K562 (cell line): Measurements from ENCODE around the gene P2RY4. TPM values are rescaled to one million over a fixed set of nuclear protein-coding genes. Genes with fewer than 3 reads are reported as not detected.

Experiments used
- ATAC-seq: fragments of 200-7000 bp; cut with Tn5 transposase; 3 replicates; pipeline ENCODE4 v1.9.1; 2020; ENCODE audit warnings: moderate library complexity
- BruUV-seq: library from RNA; stranded (reverse); fragments of 400-500 nt; replicated peaks from 2 replicates; lab custom pipeline; 2021; lab: Mats Ljungman, UMichigan
- CTCF ChIA-PET: fragments of 300-600 bp; formaldehyde crosslinking; extraction: SDS; loops from one replicate; lab custom pipeline; 2021; ENCODE audit warnings: low intra/inter-chr PET ratio; lab: Yijun Ruan, JAX
- POLR2A ChIA-PET: fragments of 300-600, 350-650 bp; sonication (Branson Sonifier 250); formaldehyde crosslinking; extraction: SDS; loops from one replicate; lab custom pipeline; 2021; ENCODE audit warnings: antibody characterized with exemption, inconsistent platforms; lab: Yijun Ruan, JAX
- DNase-seq, 4 experiments: peaks; one replicate each; pipeline versions ENCODE4 v3.0.0 to v3.0.0-alpha.2; 2011 to 2018; ENCODE audit warnings: low spot score in 3 of 4, mixed read lengths in 3 of 4; ENCODE audit errors: extremely low read depth in 1 of 4
- FAIRE-seq: peaks from 2 replicates; lab custom pipeline; 2011; peaks lifted over from hg19 to GRCh38; lab: Jason Lieb, UNC
- H2AFZ ChIP-seq: 2 replicates; pipeline ENCODE4 v1.6.0; 2011; ENCODE audit warnings: low read depth, low read length, control low read depth, inconsistent platforms
- H3K27ac ChIP-seq: fragments of 200-600 bp; 3 replicates; pipeline ENCODE4 v1.8.0; 2011; ENCODE audit warnings: low read depth, mild to moderate bottlenecking, control low read depth, inconsistent platforms, low read length, moderate library complexity, mixed read lengths; ENCODE audit errors: extremely low read depth
- H3K27me3 ChIP-seq, 2 experiments: fragments of 300-600 bp in 1 of 2; 2 replicates in 1 of 2; 3 replicates in 1 of 2; pipeline versions ENCODE4 v1.6.0 to v1.8.0; 2011; ENCODE audit warnings: inconsistent platforms in 2 of 2, low read length in 2 of 2, mild to moderate bottlenecking in 1 of 2, mixed read lengths in 1 of 2, moderate library complexity in 1 of 2; ENCODE audit not compliant: control insufficient read depth in 2 of 2, insufficient read depth in 2 of 2
- H3K36me3 ChIP-seq: fragments of 300-600 bp; 3 replicates; pipeline ENCODE4 v1.8.0; 2011; ENCODE audit warnings: mild to moderate bottlenecking, low read length, inconsistent platforms; ENCODE audit not compliant: control insufficient read depth, insufficient read depth
- H3K4me1 ChIP-seq, 2 experiments: fragments of 200-600 bp in 1 of 2; replicated peaks in 1 of 2; 2 replicates in 1 of 2; 3 replicates in 1 of 2; pipeline versions ENCODE4 v1.5.1 to v1.8.0; 2011; ENCODE audit warnings: inconsistent platforms in 2 of 2, low read length in 2 of 2, mild to moderate bottlenecking in 1 of 2, mixed read lengths in 1 of 2, moderate library complexity in 1 of 2; ENCODE audit not compliant: control insufficient read depth in 2 of 2, insufficient read depth in 2 of 2
- H3K4me2 ChIP-seq: 2 replicates; pipeline ENCODE4 v1.6.1; 2011; ENCODE audit warnings: low read length, control low read depth, inconsistent platforms, mixed read lengths; ENCODE audit not compliant: insufficient read depth
- H3K4me3 ChIP-seq: fragments of 200-600 bp; sonication (generic), shearing (Covaris generic); 2 replicates; pipeline ENCODE4 v1.5.1; 2016; ENCODE audit warnings: control low read depth, inconsistent platforms
- H3K79me2 ChIP-seq: fragments of 200-600 bp; 3 replicates; pipeline ENCODE4 v1.8.0; 2011; ENCODE audit warnings: low read length, inconsistent platforms; ENCODE audit not compliant: control insufficient read depth, insufficient read depth
- H3K9ac ChIP-seq, 2 experiments: 2 replicates each; pipeline versions ENCODE4 v1.6.0 to v1.6.1; 2011; ENCODE audit warnings: low read depth in 2 of 2, low read length in 2 of 2, control low read depth in 1 of 2, inconsistent platforms in 1 of 2, mild to moderate bottlenecking in 1 of 2, mixed read lengths in 1 of 2; ENCODE audit not compliant: insufficient read depth in 1 of 2
- H3K9me1 ChIP-seq: one replicate; pipeline ENCODE4 v1.6.0; 2011; ENCODE audit warnings: inconsistent platforms, mild to moderate bottlenecking, low read length, moderate library complexity; ENCODE audit not compliant: control insufficient read depth, insufficient read depth
- H3K9me3 ChIP-seq: replicated peaks from 2 replicates; pipeline ENCODE4 v1.5.1; 2011; ENCODE audit warnings: low read depth, low read length, inconsistent platforms; ENCODE audit not compliant: control insufficient read depth, insufficient read depth
- H4K20me1 ChIP-seq: replicated peaks from 2 replicates; pipeline ENCODE4 v1.6.1; 2011; ENCODE audit warnings: low read length, inconsistent platforms, mixed read lengths; ENCODE audit not compliant: control insufficient read depth, insufficient read depth
- CBX8 ChIP-seq: fragments of 200-600 bp; sonication (generic); IDR thresholded peaks from 2 replicates; pipeline ENCODE4 v1.6.1; 2012; ENCODE audit warnings: borderline replicate concordance, mixed run types, low read depth, mild to moderate bottlenecking, moderate library complexity, mixed read lengths, low read length, control low read depth, inconsistent platforms; ENCODE audit not compliant: poor library complexity, severe bottlenecking; ENCODE audit errors: extremely low read depth
- JUND ChIP-seq, 2 experiments: IDR thresholded peaks; 2 replicates in 1 of 2; 3 replicates in 1 of 2; pipeline ENCODE4 v1.6.1; 2011; ENCODE audit warnings: borderline replicate concordance in 2 of 2, low read depth in 2 of 2, low read length in 2 of 2, improper control_type of control experiment in 1 of 2, missing biosample characterization in 1 of 2, missing genetic modification characterization in 1 of 2, missing genetic modification reagents in 1 of 2
- NCOA1 ChIP-seq: fragments of 450-650 bp; IDR thresholded peaks from 2 replicates; pipeline ENCODE4 v1.6.1; 2016; ENCODE audit warnings: low read depth
- ZFX ChIP-seq: sonication (generic); formaldehyde crosslinking; IDR thresholded peaks from 2 replicates; pipeline ENCODE4 v1.8.0; 2022; ENCODE audit warnings: mild to moderate bottlenecking, missing genetic modification reagents, moderate library complexity
- ZNF592 ChIP-seq: fragments of 450-650 bp; IDR thresholded peaks from 2 replicates; pipeline ENCODE4 v1.6.1; 2017; ENCODE audit warnings: antibody characterized with exemption, mild to moderate bottlenecking
- ZNF764 ChIP-seq: fragments of 250-450 bp; sonication (Bioruptor Pico); IDR thresholded peaks from 2 replicates; pipeline ENCODE4 v1.4.0; 2020; ENCODE audit warnings: low read depth, mild to moderate bottlenecking, moderate library complexity
- ZNF830 ChIP-seq: fragments of 250-450 bp; sonication (Bioruptor Pico); IDR thresholded peaks from 2 replicates; pipeline ENCODE4 v1.5.0; 2021; ENCODE audit warnings: mild to moderate bottlenecking
- WGBS: fragments of 100-300 bp; shearing (Covaris generic); methylation state at CpG from one replicate; pipeline ENCODE4 v1.1.6; 2016; ENCODE audit warnings: low coverage, mixed read lengths; ENCODE audit not compliant: insufficient coverage; ENCODE audit errors: missing lambda C conversion rate; 5-methylcytosine and 5-hydroxymethylcytosine counted together
- in situ Hi-C: fragments of 300-500 bp; cut with MboI; formaldehyde crosslinking; loops from 4 replicates; pipeline ENCODE4 v1.15.0; 2018; ENCODE audit warnings: inconsistent platforms, mixed read lengths
- intact Hi-C: fragments of 100-400 bp; cut with micrococcal nuclease; formaldehyde crosslinking; loops from 2 replicates; pipeline ENCODE4 v1.14.2; 2022
- polyA plus RNA-seq, 8 experiments: library from polyadenylated mRNA; depleted of rRNA in 4 of 8; stranded (reverse) in 5 of 8; unstranded in 3 of 8; fragments of >200 nt; fragmentation: Nextera tagmentation in 2 of 8; fragmentation: Illumina TruSeq in 1 of 8; extraction: Ambion mirVana in 2 of 8; extraction: Trizol in 1 of 8; gene quantifications; 2 replicates each; pipeline versions ENCODE4 v1.2.1 to v1.2.3, GENCODE V29; 2011 to 2014; ENCODE audit warnings: inconsistent platforms in 1 of 8, missing spikeins in 1 of 8
- total RNA-seq, 7 experiments: library from RNA; depleted of rRNA in 6 of 7; stranded (reverse); fragments of >200 nt in 6 of 7; fragmentation: Illumina TruSeq in 2 of 7; extraction: Trizol in 2 of 7; gene quantifications; 2 replicates each; pipeline versions ENCODE4 v1.2.1 to v1.2.3, GENCODE V29; 2011 to 2021; ENCODE audit warnings: low replicate concordance in 1 of 7
- TF ChIP-seq, protein P1 (sequence below): fragments of 250-450 bp; sonication (Bioruptor Pico); IDR thresholded peaks from 2 replicates; pipeline ENCODE4 v1.8.0; 2021; ENCODE audit warnings: borderline replicate concordance, mild to moderate bottlenecking, moderate library complexity; ENCODE audit not compliant: poor library complexity, severe bottlenecking
- TF ChIP-seq, protein P2 (sequence below): sonication (generic); formaldehyde crosslinking; IDR thresholded peaks from 2 replicates; pipeline ENCODE4 v1.8.0; 2022; ENCODE audit warnings: mild to moderate bottlenecking, missing genetic modification reagents

P2RY4 gene
- total and polyA plus RNA-seq, 9 of the 15 experiments (the other 6 are each of a cell fraction or from before 2014, with no cell fraction given): not detected

DNA sequence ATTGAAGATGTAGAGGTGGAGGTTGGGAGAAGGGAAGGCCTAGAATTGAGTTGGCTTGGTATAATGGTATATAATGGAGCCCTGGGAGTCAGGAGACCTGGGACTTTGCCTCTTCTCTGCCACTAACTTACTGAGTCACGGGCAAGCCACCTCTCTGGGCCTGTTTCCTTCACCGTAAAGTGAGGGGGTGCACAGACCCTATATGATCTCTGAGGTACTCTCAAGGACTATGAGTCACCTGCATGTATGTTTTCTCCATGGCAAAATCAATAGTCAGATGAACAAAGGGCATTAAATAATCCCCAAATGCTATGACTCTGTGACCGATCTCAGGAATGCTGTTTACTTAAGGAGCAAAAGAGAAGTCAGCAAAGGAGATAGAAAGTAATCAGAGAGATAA, 5.1 kb downstream of the P2RY4 start:
- BruUV-seq: no TSS peak
- DNase-seq: no peak

More for the DNA sequence above, 5.1 kb downstream of the P2RY4 start:
- Histone ChIP-seq H3K36me3 (no peaks in the 10 kb centered on the region), H3K4me1 (no peaks in the 10 kb centered on the region; a peak in 1 of 5 replicates), H3K4me2 (no peak overlapping the region), H3K4me3 (no peak overlapping the region), H2AFZ (no peak overlapping the region), H3K27ac (no peak overlapping the region), H3K27me3 (peaks cover 4 to 24% of the 10 kb centered on the region in 2 experiments; a peak in 4 of 5 replicates), H3K9ac (no peak overlapping the region), H3K9me1 (no peaks in the 10 kb centered on the region), H3K9me3 (no peaks in the 10 kb centered on the region), H3K79me2 (no peaks in the 10 kb centered on the region), H4K20me1 (no peaks in the 10 kb centered on the region; the same call in none of the 2 replicates)
- FAIRE-seq (no peak), ATAC-seq (no peak)
- ChIA-PET POLR2A (no interaction called here), CTCF (no interaction called here)
- 18% methylated on average over 3 of the region's 3 CpGs for WGBS
- TF ChIP-seq, protein P1, sequence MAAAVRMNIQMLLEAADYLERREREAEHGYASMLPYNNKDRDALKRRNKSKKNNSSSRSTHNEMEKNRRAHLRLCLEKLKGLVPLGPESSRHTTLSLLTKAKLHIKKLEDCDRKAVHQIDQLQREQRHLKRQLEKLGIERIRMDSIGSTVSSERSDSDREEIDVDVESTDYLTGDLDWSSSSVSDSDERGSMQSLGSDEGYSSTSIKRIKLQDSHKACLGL (CRISPR knock-in tag): no peak
- TF ChIP-seq CBX8 (no peak), ZFX (CRISPR knock-in tag) (no peak), ZNF764 (CRISPR knock-in tag) (no peak), NCOA1 (no peak), ZNF592 (no peak), ZNF830 (CRISPR knock-in tag) (no peak), JUND (IDR thresholded peaks at IDR 0.05; ENCODE audit: borderline replicate concordance, low read depth, low read length) (no peak), JUND (tag; IDR thresholded peaks at IDR 0.05; ENCODE audit: borderline replicate concordance, low read depth, low read length) (no peak)
- TF ChIP-seq, protein P2, sequence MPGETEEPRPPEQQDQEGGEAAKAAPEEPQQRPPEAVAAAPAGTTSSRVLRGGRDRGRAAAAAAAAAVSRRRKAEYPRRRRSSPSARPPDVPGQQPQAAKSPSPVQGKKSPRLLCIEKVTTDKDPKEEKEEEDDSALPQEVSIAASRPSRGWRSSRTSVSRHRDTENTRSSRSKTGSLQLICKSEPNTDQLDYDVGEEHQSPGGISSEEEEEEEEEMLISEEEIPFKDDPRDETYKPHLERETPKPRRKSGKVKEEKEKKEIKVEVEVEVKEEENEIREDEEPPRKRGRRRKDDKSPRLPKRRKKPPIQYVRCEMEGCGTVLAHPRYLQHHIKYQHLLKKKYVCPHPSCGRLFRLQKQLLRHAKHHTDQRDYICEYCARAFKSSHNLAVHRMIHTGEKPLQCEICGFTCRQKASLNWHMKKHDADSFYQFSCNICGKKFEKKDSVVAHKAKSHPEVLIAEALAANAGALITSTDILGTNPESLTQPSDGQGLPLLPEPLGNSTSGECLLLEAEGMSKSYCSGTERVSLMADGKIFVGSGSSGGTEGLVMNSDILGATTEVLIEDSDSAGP: no peak
- in situ Hi-C loops: no loop called here
- intact Hi-C loops: no loop called here
